ENCODE data around the gene PLAC1.

Gene PLAC1

GRCh38 chrX:134551376-134552048 is 106.8 kb downstream of the PLAC1 start:
- CTCF ChIA-PET = interaction anchor here (0.7 to 1.8 kb wide), 4 partner anchors 201 to 212 kb away, joined by 3 to 8 read pairs (median 4); no protein-coding TSS in a partner anchor
- H3K4me3 ChIP-seq (ENCODE audit: low read depth, low read length) = peak overlapping the region; percentile 73
- POLR2A ChIA-PET = interaction anchor here (0.6 to 1.3 kb wide), 5 partner anchors 20 to 315 kb away, joined by 3 to 4 read pairs (median 3); no protein-coding TSS in a partner anchor

GRCh38 chrX:134548257-134549201 is 109.7 kb downstream of the PLAC1 start:
- ChIA-PET CTCF (no interaction called here), POLR2A (no interaction called here)
- H3K4me3 ChIP-seq (ENCODE audit: low read depth, low read length) = peak overlapping the region; percentile 73
- DNase-seq (ENCODE audit: low read depth, low spot score) = no peak
- TF ChIP-seq CTCF (IDR thresholded peaks at IDR 0.05; ENCODE audit: insufficient read depth, low read length, missing control alignments) = no peak

More at GRCh38 chrX:134551376-134552048, 106.8 kb downstream of the PLAC1 start:
- DNase-seq (ENCODE audit: low read depth, low spot score) = no peak
- no peak for TF ChIP-seq CTCF (IDR thresholded peaks at IDR 0.05; ENCODE audit: insufficient read depth, low read length, missing control alignments)

GRCh38 chrX:134547047-134547679 is 111.1 kb downstream of the PLAC1 start:
- ChIA-PET CTCF (interaction anchor here (0.7 to 1.0 kb wide), 3 partner anchors 26 to 234 kb away, joined by 3 to 6 read pairs (median 3); no protein-coding TSS in a partner anchor), POLR2A (interaction anchor here (0.7 to 1.0 kb wide), 2 partner anchors 206 to 235 kb away, joined by 3 to 4 read pairs; no protein-coding TSS in a partner anchor)
- H3K4me3 ChIP-seq (ENCODE audit: low read depth, low read length) = peak overlapping the region; percentile 73
- TF ChIP-seq CTCF (IDR thresholded peaks at IDR 0.05; ENCODE audit: insufficient read depth, low read length, missing control alignments) = no peak
- no peak for DNase-seq (ENCODE audit: low read depth, low spot score)

GRCh38 chrX:134546187-134546586 is 112.1 kb downstream of the PLAC1 start:
- ChIA-PET CTCF (interaction anchor here (1.0 kb wide), 1 partner anchor 25 kb away, joined by 3 read pairs; no protein-coding TSS in a partner anchor), POLR2A (interaction anchor here (1.0 kb wide), 1 partner anchor 26 kb away, joined by 3 read pairs; no protein-coding TSS in a partner anchor)
- DNase-seq (ENCODE audit: low read depth, low spot score) = no peak
- TF ChIP-seq CTCF (IDR thresholded peaks at IDR 0.05; ENCODE audit: insufficient read depth, low read length, missing control alignments) = no peak
- H3K4me3 ChIP-seq (ENCODE audit: low read depth, low read length) = peak overlapping the region; percentile 73

- no peak for TF ChIP-seq CTCF (IDR thresholded peaks at IDR 0.05; ENCODE audit: insufficient read depth, low read length, missing control alignments)
- DNase-seq (ENCODE audit: low read depth, low spot score) = no peak
- ChIA-PET CTCF (interaction anchor here (0.9 to 1.8 kb wide), 2 partner anchors 25 to 239 kb away, joined by 3 read pairs; no protein-coding TSS in a partner anchor), POLR2A (interaction anchor here (0.9 to 1.4 kb wide), 3 partner anchors 26 to 237 kb away, joined by 3 to 4 read pairs (median 3); no protein-coding TSS in a partner anchor)
- H3K4me3 ChIP-seq (ENCODE audit: low read depth, low read length) = peak overlapping the region; percentile 73
These were observed 112.8 kb downstream of the PLAC1 start for GRCh38 chrX:134545510-134545909.

Measured in AG04449 (cell line).